ENCODE measurements around the gene SLC7A1. TPM values are rescaled to one million over a fixed set of nuclear protein-coding genes. Genes with fewer than 3 reads are reported as not detected.

SLC7A1 gene
- total and polyA plus RNA-seq, 2 donors (not counting 1 experiment from before 2014, with no cell fraction given), result 15.4 to 26.6 TPM

GRCh38 chr13:29619995-29620394, 24.5 kb upstream of the SLC7A1 start:
- Histone ChIP-seq H3K4me1 (ENCODE audit: control insufficient read depth, extremely low read depth, insufficient read depth, low read length) (no peaks in the 10 kb centered on the region), H3K4me2 (ENCODE audit: extremely low read depth, insufficient read depth, low read length) (peak overlapping the region; percentile 19), H3K27me3 (ENCODE audit: control insufficient read depth, insufficient read depth, low read length) (no peaks in the 10 kb centered on the region), H3K9ac (ENCODE audit: insufficient read depth, low read length) (no peak overlapping the region), H3K9me3 (ENCODE audit: control insufficient read depth, insufficient read depth, low read depth, low read length) (no peaks in the 10 kb centered on the region), H2AFZ (ENCODE audit: low read length) (no peak overlapping the region), H3K79me2 (ENCODE audit: control insufficient read depth, insufficient read depth, low read length) (no peaks in the 10 kb centered on the region), H4K20me1 (ENCODE audit: control insufficient read depth, extremely low read depth, insufficient read depth, low read length) (no peaks in the 10 kb centered on the region), H3K4me3 (replicated peaks in 1 of 4; ENCODE audit: control extremely low read depth in 1 of 4, insufficient read depth in 1 of 4, low read depth in 3 of 4, low read length in 4 of 4) (no peak overlapping the region), H3K27ac (ENCODE audit: insufficient read depth, low read length) (no peak overlapping the region), H3K36me3 (ENCODE audit: control insufficient read depth, insufficient read depth, low read length) (no peaks in the 10 kb centered on the region)
- DNase-seq (ENCODE audit: low read depth in 2 of 2), result peak in 1 of 2 donors; percentile 71
- TF ChIP-seq EZH2 (IDR thresholded peaks at IDR 0.05; ENCODE audit: low read length, missing control alignments) (no peak), CTCF (conservative IDR thresholded peaks at IDR 0.05 in 1 of 2, IDR thresholded peaks at IDR 0.05 in 1 of 2; ENCODE audit: low read depth in 1 of 2, low read length in 2 of 2) (no peak)

GRCh38 chr13:29613101-29613500, 17.6 kb upstream of the SLC7A1 start:
- Histone ChIP-seq H3K27me3 (ENCODE audit: control insufficient read depth, insufficient read depth, low read length) (no peaks in the 10 kb centered on the region), H3K9ac (ENCODE audit: insufficient read depth, low read length) (no peak overlapping the region), H3K9me3 (ENCODE audit: control insufficient read depth, insufficient read depth, low read depth, low read length) (no peaks in the 10 kb centered on the region), H3K4me3 (replicated peaks in 1 of 4; ENCODE audit: control extremely low read depth in 1 of 4, insufficient read depth in 1 of 4, low read depth in 3 of 4, low read length in 4 of 4) (no peak overlapping the region), H3K4me1 (ENCODE audit: control insufficient read depth, extremely low read depth, insufficient read depth, low read length) (no peaks in the 10 kb centered on the region), H3K79me2 (ENCODE audit: control insufficient read depth, insufficient read depth, low read length) (no peaks in the 10 kb centered on the region), H2AFZ (ENCODE audit: low read length) (no peak overlapping the region), H3K36me3 (ENCODE audit: control insufficient read depth, insufficient read depth, low read length) (no peaks in the 10 kb centered on the region), H3K27ac (ENCODE audit: insufficient read depth, low read length) (no peak overlapping the region), H3K4me2 (ENCODE audit: extremely low read depth, insufficient read depth, low read length) (no peak overlapping the region), H4K20me1 (ENCODE audit: control insufficient read depth, extremely low read depth, insufficient read depth, low read length) (no peaks in the 10 kb centered on the region)
- TF ChIP-seq EZH2 (IDR thresholded peaks at IDR 0.05; ENCODE audit: low read length, missing control alignments) (no peak), CTCF (conservative IDR thresholded peaks at IDR 0.05 in 1 of 2, IDR thresholded peaks at IDR 0.05 in 1 of 2; ENCODE audit: low read depth in 1 of 2, low read length in 2 of 2) (no peak)
- no peak for DNase-seq (ENCODE audit: low read depth in 2 of 2)

GRCh38 chr13:29607465-29607864, 12.0 kb upstream of the SLC7A1 start:
- Histone ChIP-seq H3K4me3 (replicated peaks in 1 of 4; ENCODE audit: control extremely low read depth in 1 of 4, insufficient read depth in 1 of 4, low read depth in 3 of 4, low read length in 4 of 4) (no peak overlapping the region), H3K4me1 (ENCODE audit: control insufficient read depth, extremely low read depth, insufficient read depth, low read length) (no peaks in the 10 kb centered on the region), H3K9me3 (ENCODE audit: control insufficient read depth, insufficient read depth, low read depth, low read length) (no peaks in the 10 kb centered on the region), H3K9ac (ENCODE audit: insufficient read depth, low read length) (no peak overlapping the region), H3K4me2 (ENCODE audit: extremely low read depth, insufficient read depth, low read length) (no peak overlapping the region), H3K27ac (ENCODE audit: insufficient read depth, low read length) (no peak overlapping the region), H4K20me1 (ENCODE audit: control insufficient read depth, extremely low read depth, insufficient read depth, low read length) (no peaks in the 10 kb centered on the region), H3K79me2 (ENCODE audit: control insufficient read depth, insufficient read depth, low read length) (no peaks in the 10 kb centered on the region), H2AFZ (ENCODE audit: low read length) (no peak overlapping the region), H3K36me3 (ENCODE audit: control insufficient read depth, insufficient read depth, low read length) (no peaks in the 10 kb centered on the region), H3K27me3 (ENCODE audit: control insufficient read depth, insufficient read depth, low read length) (no peaks in the 10 kb centered on the region)
- DNase-seq (ENCODE audit: low read depth in 2 of 2), result peak in 1 of 2 donors; percentile 57
- TF ChIP-seq EZH2 (IDR thresholded peaks at IDR 0.05; ENCODE audit: low read length, missing control alignments) (no peak), CTCF (conservative IDR thresholded peaks at IDR 0.05 in 1 of 2, IDR thresholded peaks at IDR 0.05 in 1 of 2; ENCODE audit: low read depth in 1 of 2, low read length in 2 of 2) (no peak)

Data from fibroblast of lung (primary cell).